GM12874 (cell line): ENCODE data around the gene PTCH1.

Source experiments
- CTCF ChIP-seq: IDR thresholded peaks from 2 replicates; pipeline ENCODE4 v1.5.1; 2011; ENCODE audit warnings: low read depth, mild to moderate bottlenecking, control low read depth, low read length, moderate library complexity; ENCODE audit not compliant: insufficient read depth

PTCH1 gene

GRCh38 chr9:95477885-95478284 is 38.9 kb downstream of the PTCH1 start:
- TF ChIP-seq CTCF: no peak

GRCh38 chr9:95477441-95477840 is 39.3 kb downstream of the PTCH1 start:
- no peak for TF ChIP-seq CTCF

GRCh38 chr9:95468791-95469190 is 48.0 kb downstream of the PTCH1 start:
- no peak for TF ChIP-seq CTCF

GRCh38 chr9:95465115-95465514 is 51.7 kb downstream of the PTCH1 start:
- TF ChIP-seq CTCF: no peak

- no peak for TF ChIP-seq CTCF
Measured at GRCh38 chr9:95463148-95464060, 53.4 kb downstream of the PTCH1 start.

GRCh38 chr9:95462249-95463147 is 54.3 kb downstream of the PTCH1 start:
- no peak for TF ChIP-seq CTCF

GRCh38 chr9:95461448-95462248 is 55.1 kb downstream of the PTCH1 start:
- no peak for TF ChIP-seq CTCF
